Smooth muscle cell (in vitro differentiated cells): ENCODE data around the gene LGALS16. TPM values are rescaled to one million over a fixed set of nuclear protein-coding genes. Genes with fewer than 3 reads are reported as not detected.
"Not testable (repeated sequence)": the region's sequence is repeated elsewhere in the genome, so short reads cannot be mapped to it uniquely, and the experiment has no call there.

ENCODE experiments used
- DNase-seq: peaks from one replicate; lab custom pipeline; 2025; ENCODE audit not compliant: unreplicated experiment; lab: John Stamatoyannopoulos, UW
- H2AFZ ChIP-seq: fragments of 200-600 bp; sonication (generic); 2 replicates; pipeline ENCODE4 v1.6.0; 2016; ENCODE audit warnings: antibody characterized with exemption, low read depth, mild to moderate bottlenecking
- H3F3A ChIP-seq: fragments of 200-600 bp; sonication (generic); 2 replicates; pipeline ENCODE4 v1.6.0; 2017; ENCODE audit warnings: antibody characterized with exemption, low read depth
- H3K27ac ChIP-seq: fragments of 200-600 bp; sonication (generic); 2 replicates; pipeline ENCODE4 v1.5.1; 2016; ENCODE audit warnings: low read depth, mild to moderate bottlenecking
- H3K27me3 ChIP-seq: fragments of 200-600 bp; sonication (generic); 2 replicates; pipeline ENCODE4 v1.6.1; 2016; ENCODE audit warnings: low read depth, mild to moderate bottlenecking
- H3K36me3 ChIP-seq: fragments of 200-600 bp; sonication (generic); 2 replicates; pipeline ENCODE4 v1.5.1; 2016; ENCODE audit warnings: low read depth
- H3K4me1 ChIP-seq: fragments of 200-600 bp; sonication (generic); 2 replicates; pipeline ENCODE4 v1.5.1; 2016; ENCODE audit warnings: low read depth
- H3K4me2 ChIP-seq: fragments of 200-600 bp; sonication (generic); 2 replicates; pipeline ENCODE4 v1.6.0; 2016; ENCODE audit warnings: mild to moderate bottlenecking
- H3K4me3 ChIP-seq: fragments of 200-600 bp; sonication (generic); 2 replicates; pipeline ENCODE4 v1.5.1; 2016; ENCODE audit warnings: mild to moderate bottlenecking
- H3K79me2 ChIP-seq: fragments of 200-600 bp; sonication (generic); 2 replicates; pipeline ENCODE4 v1.6.0; 2016; ENCODE audit warnings: low read depth, mild to moderate bottlenecking
- H3K9ac ChIP-seq: fragments of 200-600 bp; sonication (generic); 2 replicates; pipeline ENCODE4 v1.6.0; 2016; ENCODE audit warnings: low read depth
- H3K9me3 ChIP-seq: fragments of 200-600 bp; sonication (generic); replicated peaks from 2 replicates; pipeline ENCODE4 v1.5.1; 2016; ENCODE audit warnings: low read depth
- H4K20me1 ChIP-seq: fragments of 200-600 bp; sonication (generic); 2 replicates; pipeline ENCODE4 v1.6.0; 2016; ENCODE audit warnings: low read depth
- WGBS: methylation state at CpG from one replicate; pipeline ENCODE4 v1.1.7; 2016; ENCODE audit warnings: low lambda C conversion rate; 5-methylcytosine and 5-hydroxymethylcytosine counted together
- polyA plus RNA-seq: library from polyadenylated mRNA; unstranded; fragments of >200 nt; fragmentation: Nextera tagmentation; extraction: Ambion mirVana; gene quantifications from 2 replicates; pipeline ENCODE4 v1.2.1, GENCODE V29; 2016
- total RNA-seq: library from RNA; depleted of rRNA; stranded (reverse); fragments of >200 nt; gene quantifications from 2 replicates; pipeline ENCODE4 v1.2.3, GENCODE V29; 2014
- TF ChIP-seq, protein P1 (sequence below): fragments of 200-600 bp; sonication (generic); IDR thresholded peaks from 2 replicates; pipeline ENCODE4 v1.5.1; 2017; ENCODE audit warnings: borderline replicate concordance, mild to moderate bottlenecking, antibody characterized with exemption; ENCODE audit not compliant: insufficient read depth, poor library complexity, severe bottlenecking

LGALS16 gene
- total and polyA plus RNA-seq, 2 experiments from 2014 or later = not detected

DNA sequence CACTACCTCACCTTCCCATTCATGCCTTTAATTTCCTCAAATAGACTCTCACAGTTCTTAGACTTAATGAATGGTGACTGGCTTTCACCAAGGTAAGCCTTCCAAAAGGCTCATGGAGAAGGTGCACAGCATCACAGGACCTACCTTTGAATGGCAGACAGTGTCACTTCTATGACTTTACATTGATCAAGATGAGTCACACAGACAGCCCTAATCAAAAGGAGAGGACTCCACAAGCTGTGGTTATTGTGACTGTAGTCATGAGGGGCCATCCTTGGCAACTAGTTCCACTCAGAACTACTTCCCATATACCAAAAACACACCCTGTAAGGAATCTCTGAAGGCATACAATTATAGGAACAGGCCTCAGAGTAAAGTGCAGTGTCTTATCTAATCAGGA, 5.9 kb downstream of the LGALS16 start:
- no peaks in the 10 kb centered on the region for H3K9me3 ChIP-seq
- no peaks in the 10 kb centered on the region for H3F3A ChIP-seq
- no peaks in the 10 kb centered on the region for H3K36me3 ChIP-seq
- no peak for DNase-seq
- no peak overlapping the region for H3K27ac ChIP-seq
- H3K4me2 ChIP-seq = no peak overlapping the region
- no peaks in the 10 kb centered on the region for H3K4me1 ChIP-seq
- TF ChIP-seq, protein P1, sequence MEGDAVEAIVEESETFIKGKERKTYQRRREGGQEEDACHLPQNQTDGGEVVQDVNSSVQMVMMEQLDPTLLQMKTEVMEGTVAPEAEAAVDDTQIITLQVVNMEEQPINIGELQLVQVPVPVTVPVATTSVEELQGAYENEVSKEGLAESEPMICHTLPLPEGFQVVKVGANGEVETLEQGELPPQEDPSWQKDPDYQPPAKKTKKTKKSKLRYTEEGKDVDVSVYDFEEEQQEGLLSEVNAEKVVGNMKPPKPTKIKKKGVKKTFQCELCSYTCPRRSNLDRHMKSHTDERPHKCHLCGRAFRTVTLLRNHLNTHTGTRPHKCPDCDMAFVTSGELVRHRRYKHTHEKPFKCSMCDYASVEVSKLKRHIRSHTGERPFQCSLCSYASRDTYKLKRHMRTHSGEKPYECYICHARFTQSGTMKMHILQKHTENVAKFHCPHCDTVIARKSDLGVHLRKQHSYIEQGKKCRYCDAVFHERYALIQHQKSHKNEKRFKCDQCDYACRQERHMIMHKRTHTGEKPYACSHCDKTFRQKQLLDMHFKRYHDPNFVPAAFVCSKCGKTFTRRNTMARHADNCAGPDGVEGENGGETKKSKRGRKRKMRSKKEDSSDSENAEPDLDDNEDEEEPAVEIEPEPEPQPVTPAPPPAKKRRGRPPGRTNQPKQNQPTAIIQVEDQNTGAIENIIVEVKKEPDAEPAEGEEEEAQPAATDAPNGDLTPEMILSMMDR = no peak
- H2AFZ ChIP-seq = no peak overlapping the region
- H4K20me1 ChIP-seq = no peaks in the 10 kb centered on the region
- H3K4me3 ChIP-seq = no peak overlapping the region
- H3K9ac ChIP-seq = no peak overlapping the region
- H3K79me2 ChIP-seq = no peaks in the 10 kb centered on the region
- no peaks in the 10 kb centered on the region for H3K27me3 ChIP-seq

DNA sequence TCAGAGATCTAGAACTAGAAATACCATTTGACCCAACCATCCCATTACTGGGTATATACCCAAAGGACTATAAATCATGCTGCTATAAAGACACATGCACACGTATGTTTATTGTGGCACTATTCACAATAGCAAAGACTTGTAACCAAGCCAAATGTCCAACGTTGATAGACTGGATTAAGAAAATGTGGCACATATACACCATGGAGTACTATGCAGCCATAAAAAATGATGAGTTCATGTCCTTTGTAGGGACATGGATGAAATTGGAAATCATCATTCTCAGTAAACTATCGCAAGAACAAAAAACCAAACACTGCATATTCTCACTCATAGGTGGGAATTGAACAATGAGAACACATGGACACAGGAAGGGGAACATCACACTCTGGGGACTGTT, 14.1 kb downstream of the LGALS16 start:
- not testable (repeated sequence) for H3K9ac ChIP-seq, H2AFZ ChIP-seq, H4K20me1 ChIP-seq, H3K27me3 ChIP-seq, H3F3A ChIP-seq, H3K4me2 ChIP-seq, H3K36me3 ChIP-seq, DNase-seq, H3K27ac ChIP-seq, H3K4me1 ChIP-seq, H3K4me3 ChIP-seq, H3K9me3 ChIP-seq, H3K79me2 ChIP-seq
- 79% methylated on average over 2 of the region's 3 CpGs for WGBS

DNA sequence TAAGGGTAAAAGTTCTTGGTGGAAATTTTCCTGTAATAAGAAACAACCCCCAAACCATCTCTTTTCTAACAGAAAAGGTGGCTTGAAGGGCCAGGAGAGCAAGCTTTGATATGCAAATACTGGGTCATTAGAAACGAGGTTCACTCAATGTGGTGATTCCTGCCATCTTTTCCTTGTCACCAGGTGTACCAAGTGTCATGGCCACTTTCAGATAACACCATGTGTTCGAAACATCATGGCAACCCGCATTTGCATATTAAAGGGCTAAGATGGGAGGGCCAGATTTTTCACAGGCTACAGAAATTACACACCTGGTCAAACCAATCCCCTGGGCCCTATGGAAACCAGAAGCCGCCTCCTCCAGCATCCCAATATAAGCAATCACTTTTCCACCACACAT, 15.3 kb downstream of the LGALS16 start:
- no peaks in the 10 kb centered on the region for H3K9me3 ChIP-seq
- H3K27me3 ChIP-seq = no peaks in the 10 kb centered on the region
- H3K9ac ChIP-seq = no peak overlapping the region
- H3K27ac ChIP-seq = no peak overlapping the region
- no peak overlapping the region for H3K4me2 ChIP-seq
- H3K4me1 ChIP-seq = no peaks in the 10 kb centered on the region
- no peaks in the 10 kb centered on the region for H3F3A ChIP-seq
- TF ChIP-seq, protein P1 = no peak
- WGBS = 43% methylated on average over 4 of the region's 4 CpGs
- no peak overlapping the region for H2AFZ ChIP-seq
- H4K20me1 ChIP-seq = no peaks in the 10 kb centered on the region
- no peaks in the 10 kb centered on the region for H3K79me2 ChIP-seq
- no peak overlapping the region for H3K4me3 ChIP-seq
- DNase-seq = no peak
- H3K36me3 ChIP-seq = no peaks in the 10 kb centered on the region

DNA sequence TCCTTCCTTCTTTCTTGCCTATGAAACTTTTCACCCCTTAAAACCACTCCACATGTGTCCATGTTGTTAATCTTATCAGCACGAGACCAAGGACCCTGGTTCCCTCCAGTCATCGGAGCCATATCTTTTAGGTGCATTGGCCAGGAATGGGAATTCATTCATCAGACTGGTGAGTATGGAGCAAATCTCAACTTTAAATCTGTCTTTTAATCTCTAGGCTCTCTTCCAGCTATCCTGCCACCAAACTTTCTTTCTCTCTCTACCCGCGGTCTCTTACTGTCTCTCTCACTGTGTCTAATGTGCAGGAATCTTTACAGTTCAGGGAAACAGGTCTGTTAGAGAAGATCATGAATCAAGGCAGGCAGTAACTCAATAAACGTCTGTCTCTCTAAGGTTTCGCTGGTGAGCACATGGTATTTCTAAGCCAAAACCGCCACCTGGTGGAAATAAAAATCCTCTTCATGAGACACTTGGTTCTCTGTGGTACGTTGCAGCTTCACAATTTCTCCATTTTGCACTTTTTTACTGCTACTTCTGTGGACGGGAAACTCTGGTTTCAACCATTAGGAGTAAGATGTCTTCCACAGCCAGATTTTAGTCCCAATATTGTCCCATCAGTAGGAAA, 16.1 kb downstream of the LGALS16 start:
- H3K9ac ChIP-seq = no peak overlapping the region
- no peaks in the 10 kb centered on the region for H3K4me1 ChIP-seq
- no peak overlapping the region for H3K4me3 ChIP-seq
- H3K27ac ChIP-seq = no peak overlapping the region
- no peak overlapping the region for H2AFZ ChIP-seq
- no peaks in the 10 kb centered on the region for H3F3A ChIP-seq
- H3K79me2 ChIP-seq = no peaks in the 10 kb centered on the region
- no peaks in the 10 kb centered on the region for H3K27me3 ChIP-seq
- TF ChIP-seq, protein P1 = peak; percentile 37
- DNase-seq = no peak
- no peaks in the 10 kb centered on the region for H4K20me1 ChIP-seq
- H3K9me3 ChIP-seq = no peaks in the 10 kb centered on the region
- 20% methylated on average over 9 of the region's 9 CpGs for WGBS
- no peaks in the 10 kb centered on the region for H3K36me3 ChIP-seq
- H3K4me2 ChIP-seq = no peak overlapping the region
